Heart left ventricle (tissue), 13 donors: ENCODE data around the gene ICA1L.

Experiments used
- CTCF ChIP-seq, 12 donors: fragments of 200-600 bp; sonication (generic) in 4 of 12; IDR thresholded peaks; one replicate each; pipeline versions ENCODE4 v1.5.0 to v1.8.0; 2018 to 2022; ENCODE audit warnings: antibody characterized with exemption in 12 of 12, mild to moderate bottlenecking in 5 of 12
- POLR2A ChIP-seq, 2 donors: fragments of 450-650 bp; IDR thresholded peaks; one replicate each; pipeline ENCODE4 v1.6.1; 2017; ENCODE audit warnings: antibody characterized with exemption in 2 of 2, mild to moderate bottlenecking in 2 of 2, moderate library complexity in 2 of 2
- donor health status: ischemic (EF 13 %, LVEDD 7.1; RV severe dilation, severe dysfunction).
- donor health status: DM: no; HTN: yes; CAD: no.
- donor health status: DM: no; HTN: no; CAD: no.
- donor health status: ischemic (EF 25% LVEDD 6.9; RV normal size, moderate dysfunction).
- donor health status: ischemic (EF 25% LVEDD 5.7; RV mildly dilated, moderate dysfunction).
- donor health status: ischemic (EF 35%, LVEDD 5.7; RV mildly dilated, moderate dysfunction).
- donor health status: nonischemic (EF 11% LVEDD 7.7; RV severe dilation, severe dysfunction).
- donor health status: DM: yes; HTN: yes; CAD: no.
- donor health status: PGD.
- donor health status: ischemic (EF 29% LVEDD 5.4; RV normal size, mild dysfunction).
- donor health status: nonischemic (EF 23%, LVEDD 6.1; RV moderate dilation, normal function).

GRCh38 chr2:202771741-202772460 lies 99.7 kb downstream of the ICA1L start:
- TF ChIP-seq CTCF (IDR thresholded peaks at IDR 0.05) (no peak), POLR2A (IDR thresholded peaks at IDR 0.05) (no peak)
